GM21515 (cell line): ENCODE results near the gene SHISA5.
"Not testable (repeated sequence)": the region's sequence is repeated elsewhere in the genome, so short reads cannot be mapped to it uniquely, and the experiment has no call there.

Experiments
- ATAC-seq: cut with Tn5 transposase; IDR thresholded peaks from one replicate; pipeline ENCODE4 v1.9.1; 2021; ENCODE audit not compliant: unreplicated experiment

SHISA5 gene

DNA sequence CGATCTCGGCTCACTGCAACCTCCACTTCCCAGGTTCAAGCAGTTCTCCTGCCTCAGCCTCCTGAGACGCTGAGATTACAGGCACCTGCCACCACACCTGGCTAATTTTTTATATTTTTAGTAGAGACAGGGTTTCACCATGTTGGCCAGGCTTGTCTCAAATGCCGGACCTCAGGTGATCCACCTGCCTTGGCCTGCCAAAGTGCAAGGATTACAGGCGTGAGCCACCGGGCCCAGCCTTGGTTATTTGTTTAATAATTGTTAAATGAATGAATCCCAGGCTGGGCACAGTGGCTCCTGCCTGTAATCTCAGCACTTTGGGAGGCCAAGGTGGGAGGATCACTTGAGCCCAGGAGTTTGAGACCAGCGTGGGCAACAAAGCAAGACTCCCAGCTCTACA lies 42.2 kb downstream of the SHISA5 start:
- ATAC-seq = not testable (repeated sequence)

- ATAC-seq = no peak
Measured at GRCh38 chr3:48460517-48460902, 43.5 kb downstream of the SHISA5 start.

DNA sequence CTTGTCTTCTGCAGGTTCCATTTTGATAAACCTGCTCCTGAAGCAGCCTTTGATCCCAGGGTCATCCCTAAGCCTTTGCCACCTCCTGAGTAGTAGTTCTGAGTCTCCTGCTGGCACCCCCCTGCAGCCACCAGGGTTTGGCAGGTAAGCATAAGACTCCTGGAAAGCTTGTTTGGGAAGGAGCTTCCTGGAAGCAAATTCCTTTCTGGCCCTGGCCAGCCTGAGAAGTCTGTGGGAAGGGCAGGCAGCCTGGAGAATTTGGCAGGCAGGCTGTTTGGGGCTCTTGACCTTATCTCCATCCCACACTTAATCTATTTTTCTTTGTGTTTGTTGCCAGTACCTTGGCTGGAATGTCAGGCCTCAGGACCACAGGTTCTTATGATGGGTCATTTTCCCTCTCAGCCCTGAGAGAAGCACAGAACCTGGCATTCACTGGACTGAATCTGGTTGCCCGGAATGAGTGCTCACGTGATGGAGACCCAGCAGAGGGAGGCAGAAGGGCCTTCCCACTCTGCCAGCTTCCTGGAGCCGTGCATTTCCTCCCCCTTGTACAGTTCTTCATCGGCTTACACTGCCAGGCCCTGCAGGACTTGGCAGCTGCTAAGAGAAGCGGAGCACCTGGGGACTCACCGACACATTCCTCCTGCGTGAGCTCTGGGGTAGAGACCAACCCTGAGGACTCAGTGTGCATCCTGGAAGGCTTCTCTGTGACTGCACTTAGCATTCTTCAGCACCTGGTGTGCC lies 44.0 kb downstream of the SHISA5 start:
- no peak for ATAC-seq

- ATAC-seq = no peak
Measured at GRCh38 chr3:48459331-48459730, 44.6 kb downstream of the SHISA5 start.

DNA sequence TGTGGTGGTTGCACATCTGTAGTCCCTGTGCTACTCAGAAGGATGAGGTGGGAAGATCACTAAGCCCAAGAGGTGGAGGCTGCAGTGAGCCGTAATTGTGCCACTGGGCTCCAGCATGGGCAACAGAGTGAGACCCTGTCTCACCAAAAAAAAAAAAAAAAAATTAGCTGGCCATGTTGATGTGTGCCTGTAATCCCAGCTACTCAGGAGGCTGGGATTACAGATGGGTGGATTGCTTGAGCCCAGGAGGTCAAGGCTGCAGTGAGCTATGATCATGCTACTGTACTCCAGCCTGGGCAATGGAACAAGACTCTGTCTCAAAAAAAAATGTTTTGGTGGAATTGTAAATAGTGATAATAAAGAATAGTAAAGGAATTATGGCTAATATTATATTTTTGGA lies 47.5 kb downstream of the SHISA5 start:
- no peak for ATAC-seq

- no peak for ATAC-seq
Measured at GRCh38 chr3:48451270-48451669, 52.7 kb downstream of the SHISA5 start.

DNA sequence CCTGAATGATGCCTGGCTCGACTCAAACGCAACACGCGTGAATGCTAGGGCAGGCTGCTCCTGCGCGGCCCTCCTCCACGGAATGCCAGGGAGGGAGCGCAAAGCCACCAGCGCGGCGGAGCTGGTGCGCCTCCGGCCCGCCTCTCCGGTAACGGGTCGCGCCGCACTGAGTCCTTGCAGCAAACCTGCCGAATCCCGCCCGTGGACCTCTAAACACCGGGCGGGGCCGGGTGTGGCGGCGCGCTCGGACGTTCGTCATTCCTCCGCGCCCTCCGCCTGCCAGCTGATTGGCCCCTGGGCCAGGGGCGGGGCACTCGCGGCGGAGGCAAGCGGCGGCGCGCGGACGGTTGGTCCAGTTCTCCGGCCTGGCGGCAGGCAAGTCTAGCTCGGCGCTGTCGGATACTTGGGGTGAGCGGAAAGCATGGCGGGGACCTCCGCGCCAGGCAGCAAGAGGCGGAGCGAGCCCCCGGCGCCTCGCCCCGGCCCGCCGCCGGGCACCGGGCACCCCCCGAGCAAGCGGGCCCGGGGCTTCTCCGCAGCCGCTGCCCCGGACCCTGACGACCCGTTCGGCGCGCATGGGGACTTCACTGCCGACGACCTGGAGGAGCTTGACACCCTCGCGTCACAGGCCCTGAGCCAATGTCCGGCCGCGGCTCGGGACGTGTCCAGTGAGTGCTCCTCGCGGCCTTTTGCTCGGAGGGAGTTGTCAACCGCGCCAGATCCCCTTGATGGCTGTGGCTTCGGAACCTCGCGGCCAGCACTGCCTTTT lies 57.4 kb downstream of the SHISA5 start, which contains the start of gene ATRIP:
Gene ATRIP, plus strand, starts transcription at position 313 of the 769 bp plus-strand sequence. Its CDS starts 109 bp downstream, at position 422.
- peak; percentile 88 for ATAC-seq

GRCh38 chr3:48446043-48446424 lies 57.9 kb downstream of the SHISA5 start:
- no peak for ATAC-seq

DNA sequence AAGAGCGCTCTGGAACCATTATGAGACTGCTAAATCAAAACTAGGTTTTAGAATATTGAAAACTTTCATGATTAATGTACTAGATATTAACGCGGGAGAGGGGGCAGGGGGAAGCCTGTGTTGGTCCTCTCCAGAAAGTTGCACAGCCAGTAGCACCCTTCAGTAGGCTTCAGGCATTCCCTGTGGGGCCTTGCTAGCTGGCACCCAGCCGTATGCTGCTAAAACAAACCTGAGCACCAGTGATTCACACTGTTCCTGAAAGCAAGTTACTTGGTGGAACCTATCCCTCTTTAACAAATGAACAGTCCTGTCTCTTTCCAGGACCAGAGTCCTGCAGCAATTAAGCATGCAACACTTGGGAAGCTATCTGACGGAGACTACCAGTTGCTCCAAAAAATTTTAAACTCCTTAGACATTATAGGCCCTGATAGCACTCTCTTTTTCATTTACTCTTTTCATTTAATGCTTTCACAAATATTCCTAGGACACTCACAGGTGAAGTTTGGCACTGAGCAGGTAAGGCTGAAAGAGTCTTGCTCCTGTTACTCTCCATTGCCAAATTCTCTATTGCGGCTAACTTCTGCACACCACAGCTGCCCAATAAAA lies 58.6 kb downstream of the SHISA5 start:
- ATAC-seq = no peak

DNA sequence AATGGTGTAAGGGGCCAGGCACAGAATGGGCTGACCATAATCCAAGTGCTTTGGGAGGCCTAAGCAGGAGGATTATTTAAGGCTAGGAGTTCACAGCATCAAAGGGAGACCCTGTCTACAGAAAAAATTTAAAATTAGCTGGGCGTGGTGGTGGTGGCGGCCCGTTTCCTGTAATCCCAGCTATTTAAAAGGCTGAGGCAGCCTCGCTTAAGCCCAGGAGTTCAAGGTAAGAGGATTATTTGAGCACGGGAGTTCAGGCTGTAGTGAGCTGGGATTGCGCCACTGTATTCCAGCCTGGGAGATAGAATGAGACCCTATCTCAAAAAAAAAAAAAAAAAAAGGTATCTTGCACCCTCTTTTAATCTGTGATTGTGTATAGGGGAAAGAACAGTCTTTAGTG lies 62.0 kb downstream of the SHISA5 start:
- ATAC-seq = no peak

GRCh38 chr3:48440590-48440958 lies 63.4 kb downstream of the SHISA5 start:
- no peak for ATAC-seq

GRCh38 chr3:48439820-48440589 lies 64.0 kb downstream of the SHISA5 start, which contains the start of the genes CCDC51 and TMA7:
TSS of gene CCDC51 (minus strand) at chr3:48440119. CDS start at chr3:48435128, 4,991 bp downstream.
TSS of gene TMA7 (plus strand) at chr3:48440257. CDS start at chr3:48440297, 40 bp downstream.
- ATAC-seq = peak; percentile 92

DNA sequence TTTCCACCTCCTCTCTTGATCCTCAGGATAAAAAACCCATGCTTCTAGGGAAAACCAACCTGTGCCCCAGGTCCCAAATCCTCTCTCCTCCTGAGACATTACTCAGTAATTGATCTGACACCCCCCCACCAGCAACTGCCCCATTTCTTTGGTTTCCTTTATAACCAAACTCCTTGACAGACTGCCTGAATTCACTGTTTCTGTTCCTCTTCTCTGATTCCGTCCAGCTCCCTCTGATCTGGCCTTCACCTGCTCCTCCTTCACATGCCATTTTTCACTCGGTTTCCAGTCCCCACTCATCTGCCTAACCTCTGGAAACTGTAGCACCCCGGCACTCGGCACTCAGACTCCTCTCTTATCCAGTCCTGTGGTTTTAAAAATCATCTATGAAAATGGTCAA lies 66.2 kb downstream of the SHISA5 start:
- no peak for ATAC-seq

DNA sequence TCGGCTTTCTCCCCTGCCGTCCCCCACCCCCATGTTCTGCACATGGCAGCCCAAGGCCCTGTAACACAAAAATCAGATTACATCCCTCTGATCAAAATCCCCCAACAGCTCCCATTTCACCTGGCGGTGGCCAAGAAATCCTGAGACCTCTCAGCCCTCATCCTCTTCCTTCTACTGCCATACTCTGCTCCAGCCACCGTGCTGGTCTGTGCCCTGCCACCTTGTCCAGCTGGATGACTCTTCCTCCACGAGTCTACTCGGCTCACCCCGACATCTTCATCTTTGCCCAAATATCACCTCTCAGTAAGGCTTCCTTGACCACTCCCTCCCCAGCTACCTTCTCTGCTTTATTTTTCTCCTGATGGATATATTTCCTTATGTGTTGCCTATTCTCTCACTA lies 67.1 kb downstream of the SHISA5 start:
- ATAC-seq = no peak

GRCh38 chr3:48436477-48436787 lies 67.5 kb downstream of the SHISA5 start:
- ATAC-seq = no peak

DNA sequence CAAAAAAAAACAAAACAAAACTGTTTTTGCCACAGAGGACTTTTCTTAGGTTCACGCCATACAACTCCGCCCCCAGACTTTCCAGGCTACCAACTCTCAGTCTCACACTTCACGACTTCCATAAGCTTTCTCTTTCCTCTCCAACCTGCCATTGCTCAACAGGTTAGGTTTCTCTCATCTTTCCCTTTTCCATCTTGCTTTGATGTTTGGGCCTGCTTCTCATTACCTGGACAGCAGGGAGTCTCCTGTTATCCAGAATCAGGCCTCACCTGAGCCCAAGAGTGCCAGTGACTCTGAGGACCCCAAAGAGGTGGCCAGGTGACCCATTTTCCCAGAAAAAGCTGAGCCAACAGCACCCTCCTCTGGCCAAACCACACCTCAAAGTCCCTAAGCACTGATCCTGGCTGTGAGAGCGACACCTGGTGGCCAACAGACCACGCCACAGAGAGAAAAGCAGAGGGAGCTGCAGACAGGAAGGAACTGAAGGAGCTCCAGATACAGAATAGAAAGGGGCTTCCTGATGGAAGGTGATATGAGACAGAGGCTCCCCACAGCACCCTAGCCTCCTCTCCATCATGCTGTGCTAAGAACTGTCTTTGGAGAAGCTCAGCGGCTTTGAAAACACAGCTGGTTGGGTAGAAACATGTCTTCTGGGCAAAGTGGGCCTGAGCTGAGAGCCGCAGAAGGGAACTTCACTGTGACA lies 68.0 kb downstream of the SHISA5 start:
- ATAC-seq = no peak

- no peak for ATAC-seq
Measured at GRCh38 chr3:48435223-48435595, 68.8 kb downstream of the SHISA5 start.

DNA sequence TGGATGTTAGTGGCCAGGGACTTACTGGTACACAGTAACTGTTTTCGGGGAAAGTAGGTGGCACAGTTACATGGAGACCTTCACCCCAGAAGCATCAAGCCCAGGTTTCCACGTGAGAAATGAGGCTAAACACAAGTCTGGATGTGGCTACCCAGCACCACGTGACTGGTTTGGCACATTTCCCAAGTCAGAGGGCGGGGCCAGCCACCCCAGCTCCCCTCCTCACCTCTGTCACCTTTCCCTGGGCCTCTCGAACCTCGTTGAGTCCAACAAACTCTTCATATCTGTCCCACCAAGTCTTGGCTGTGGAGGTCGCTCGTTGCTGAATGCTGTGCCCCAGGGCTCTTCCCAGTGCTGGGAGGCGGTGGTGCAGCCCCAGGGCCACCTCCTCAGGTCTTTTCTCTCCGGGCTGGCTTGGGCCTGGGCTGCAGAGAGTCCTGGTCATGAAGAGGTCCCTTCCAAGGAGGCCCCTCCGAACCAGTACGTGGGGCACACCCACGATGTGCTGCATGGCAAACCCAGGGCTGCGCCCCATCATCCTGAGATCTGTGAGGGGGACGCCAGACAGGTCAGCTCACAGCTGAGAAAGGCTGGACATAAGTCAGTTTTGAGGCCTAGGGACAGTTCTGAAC lies 69.3 kb downstream of the SHISA5 start:
- ATAC-seq = no peak

- ATAC-seq = no peak
Measured at GRCh38 chr3:48433472-48434118, 70.4 kb downstream of the SHISA5 start.
